ENCODE results near the gene OLFML1.
"Not testable (repeated sequence)": the region's sequence is repeated elsewhere in the genome, so short reads cannot be mapped to it uniquely, and the experiment has no call there.

Gene OLFML1

GRCh38 chr11:7512525-7513233, 27.4 kb downstream of the OLFML1 start:
- peak; percentile 22 for DNase-seq (ENCODE audit: low read depth)

- peak; percentile 28 for DNase-seq (ENCODE audit: low read depth)
Observed at GRCh38 chr11:7513234-7514098, 28.2 kb downstream of the OLFML1 start, which contains the start of gene PPFIBP2. Gene PPFIBP2 (plus strand): TSS chr11:7513999. CDS start chr11:7549476, 35,477 bp downstream.

- no peak for DNase-seq (ENCODE audit: low read depth)
Observed at GRCh38 chr11:7514099-7514591, 28.8 kb downstream of the OLFML1 start.

- no peak for DNase-seq (ENCODE audit: low read depth)
Observed at GRCh38 chr11:7515447-7515886, 30.2 kb downstream of the OLFML1 start.

- no peak for DNase-seq (ENCODE audit: low read depth)
Observed at GRCh38 chr11:7516475-7516874, 31.2 kb downstream of the OLFML1 start.

GRCh38 chr11:7517743-7518142, 32.4 kb downstream of the OLFML1 start:
- DNase-seq (ENCODE audit: low read depth), result not testable (repeated sequence)

- no peak for DNase-seq (ENCODE audit: low read depth)
Observed at GRCh38 chr11:7518811-7519562, 33.7 kb downstream of the OLFML1 start.

- no peak for DNase-seq (ENCODE audit: low read depth)
Observed at GRCh38 chr11:7520011-7520942, 35.0 kb downstream of the OLFML1 start.

- no peak for DNase-seq (ENCODE audit: low read depth)
Observed at GRCh38 chr11:7520981-7521487, 35.7 kb downstream of the OLFML1 start.

GRCh38 chr11:7522121-7522520, 36.8 kb downstream of the OLFML1 start:
- no peak for DNase-seq (ENCODE audit: low read depth)

GRCh38 chr11:7522546-7522945, 37.2 kb downstream of the OLFML1 start:
- DNase-seq (ENCODE audit: low read depth), result no peak

GRCh38 chr11:7523416-7524210, 38.3 kb downstream of the OLFML1 start:
- no peak for DNase-seq (ENCODE audit: low read depth)

GRCh38 chr11:7524462-7525235, 39.3 kb downstream of the OLFML1 start:
- no peak for DNase-seq (ENCODE audit: low read depth)

- DNase-seq (ENCODE audit: low read depth), result no peak
Observed at GRCh38 chr11:7525424-7525823, 40.1 kb downstream of the OLFML1 start.

GRCh38 chr11:7527029-7527428, 41.7 kb downstream of the OLFML1 start:
- DNase-seq (ENCODE audit: low read depth), result no peak

GRCh38 chr11:7528514-7529049, 43.3 kb downstream of the OLFML1 start:
- DNase-seq (ENCODE audit: low read depth), result no peak

- no peak for DNase-seq (ENCODE audit: low read depth)
Observed at GRCh38 chr11:7530013-7530640, 44.8 kb downstream of the OLFML1 start.

- no peak for DNase-seq (ENCODE audit: low read depth)
Observed at GRCh38 chr11:7531011-7531410, 45.7 kb downstream of the OLFML1 start.
